WTC11 (cell line): Measurements from ENCODE around the gene BAZ2A. TPM values are rescaled to one million over a fixed set of nuclear protein-coding genes. Genes with fewer than 3 reads are reported as not detected.
A peak's percentile ranks its signal among the peaks of the same experiment; 100 is the strongest.

ENCODE experiments used
- ATAC-seq: fragments of 200-7000 bp; cut with Tn5 transposase; 2 replicates; pipeline ENCODE4 v1.10.0; 2021; ENCODE audit warnings: mild to moderate bottlenecking, moderate library complexity
- CTCF ChIA-PET: fragments of 300-600 bp; sonication (Branson Sonifier 250); formaldehyde crosslinking; loops from one replicate; lab custom pipeline; 2021; ENCODE audit warnings: antibody characterized with exemption; lab: Charles Lee
- POLR2A ChIA-PET: fragments of 350-600 bp; sonication (Branson Sonifier 250); formaldehyde crosslinking; loops from one replicate; lab custom pipeline; 2021; ENCODE audit warnings: antibody characterized with exemption; lab: Charles Lee
- DNase-seq: peaks from one replicate; pipeline ENCODE4 v3.0.0; 2021; ENCODE audit warnings: low spot score
- H3K27ac Mint-ChIP-seq: 2 replicates; pipeline ENCODE4 v1.8.0; 2021; ENCODE audit warnings: mixed read lengths
- H3K27me3 Mint-ChIP-seq: 2 replicates; pipeline ENCODE4 v1.8.0; 2021; ENCODE audit warnings: low read depth, mild to moderate bottlenecking, moderate library complexity, mixed read lengths
- H3K36me3 Mint-ChIP-seq: 2 replicates; pipeline ENCODE4 v1.8.0; 2021; ENCODE audit warnings: mixed read lengths
- H3K4me1 Mint-ChIP-seq: 2 replicates; pipeline ENCODE4 v1.8.0; 2022; ENCODE audit warnings: mixed read lengths
- H3K4me3 Mint-ChIP-seq: 2 replicates; pipeline ENCODE4 v1.8.0; 2021; ENCODE audit warnings: mild to moderate bottlenecking, moderate library complexity, mixed read lengths
- H3K9me3 Mint-ChIP-seq: 2 replicates; pipeline ENCODE4 v1.8.0; 2021; ENCODE audit warnings: mixed read lengths
- AR ChIP-seq: fragments of 250-450 bp; sonication (Bioruptor Pico); IDR thresholded peaks from 2 replicates; pipeline ENCODE4 v1.9.0; 2021; ENCODE audit warnings: mild to moderate bottlenecking
- ATF3 ChIP-seq: sonication (generic); formaldehyde crosslinking; conservative IDR thresholded peaks from 2 replicates; pipeline ENCODE4 v1.8.1; 2022; ENCODE audit warnings: mild to moderate bottlenecking, missing genetic modification reagents
- CDX4 ChIP-seq: fragments of 250-450 bp; sonication (Bioruptor Pico); IDR thresholded peaks from 2 replicates; pipeline ENCODE4 v1.9.0; 2021; ENCODE audit warnings: moderate library complexity, mild to moderate bottlenecking, inconsistent platforms, borderline replicate concordance
- E2F1 ChIP-seq: sonication (generic); formaldehyde crosslinking; IDR thresholded peaks from 2 replicates; pipeline ENCODE4 v1.8.0; 2022; ENCODE audit warnings: mild to moderate bottlenecking, missing genetic modification reagents
- ETV6 ChIP-seq: sonication (generic); formaldehyde crosslinking; IDR thresholded peaks from 2 replicates; pipeline ENCODE4 v1.8.1; 2022; ENCODE audit warnings: mild to moderate bottlenecking, missing genetic modification reagents
- FOXK1 ChIP-seq: sonication (generic); formaldehyde crosslinking; IDR thresholded peaks from 2 replicates; pipeline ENCODE4 v1.8.0; 2022; ENCODE audit warnings: mild to moderate bottlenecking, moderate library complexity, missing genetic modification reagents
- IRF1 ChIP-seq: sonication (generic); formaldehyde crosslinking; IDR thresholded peaks from 2 replicates; pipeline ENCODE4 v1.8.0; 2023; ENCODE audit warnings: missing genetic modification reagents
- JUN ChIP-seq: sonication (generic); formaldehyde crosslinking; IDR thresholded peaks from 2 replicates; pipeline ENCODE4 v1.8.0; 2023; ENCODE audit warnings: mild to moderate bottlenecking, missing genetic modification reagents
- KAT7 ChIP-seq: sonication (generic); formaldehyde crosslinking; IDR thresholded peaks from 2 replicates; pipeline ENCODE4 v1.8.1; 2023; ENCODE audit warnings: missing genetic modification reagents, mild to moderate bottlenecking, borderline replicate concordance
- MYBL2 ChIP-seq: sonication (generic); formaldehyde crosslinking; IDR thresholded peaks from 2 replicates; pipeline ENCODE4 v1.8.1; 2023; ENCODE audit warnings: mild to moderate bottlenecking, moderate library complexity, missing genetic modification reagents
- NR2C2 ChIP-seq: sonication (generic); formaldehyde crosslinking; IDR thresholded peaks from 2 replicates; pipeline ENCODE4 v1.8.0; 2022; ENCODE audit warnings: mild to moderate bottlenecking, missing genetic modification reagents
- PRDM15 ChIP-seq: sonication (generic); formaldehyde crosslinking; IDR thresholded peaks from 2 replicates; pipeline ENCODE4 v1.8.0; 2022; ENCODE audit warnings: missing genetic modification reagents
- PRRX2 ChIP-seq: fragments of 250-450 bp; sonication (Bioruptor Pico); IDR thresholded peaks from 2 replicates; pipeline ENCODE4 v1.8.0; 2021; ENCODE audit warnings: mild to moderate bottlenecking
- SMAD3 ChIP-seq: sonication (generic); formaldehyde crosslinking; IDR thresholded peaks from 2 replicates; pipeline ENCODE4 v1.8.0; 2022; ENCODE audit warnings: missing genetic modification reagents, mild to moderate bottlenecking, borderline replicate concordance
- SOX15 ChIP-seq: fragments of 250-450 bp; sonication (Bioruptor Pico); IDR thresholded peaks from 2 replicates; pipeline ENCODE4 v1.9.0; 2021; ENCODE audit warnings: mild to moderate bottlenecking
- STAT6 ChIP-seq: sonication (generic); formaldehyde crosslinking; conservative IDR thresholded peaks from 2 replicates; pipeline ENCODE4 v1.8.1; 2023; ENCODE audit warnings: mild to moderate bottlenecking, low read depth, missing genetic modification reagents, moderate library complexity
- USF1 ChIP-seq: sonication (generic); formaldehyde crosslinking; IDR thresholded peaks from 2 replicates; pipeline ENCODE4 v1.8.0; 2022; ENCODE audit warnings: mild to moderate bottlenecking, missing genetic modification reagents
- ZNF219 ChIP-seq: sonication (generic); formaldehyde crosslinking; IDR thresholded peaks from 2 replicates; pipeline ENCODE4 v1.8.0; 2023; ENCODE audit warnings: missing genetic modification reagents, mild to moderate bottlenecking, borderline replicate concordance
- ZNF263 ChIP-seq: sonication (generic); formaldehyde crosslinking; IDR thresholded peaks from 2 replicates; pipeline ENCODE4 v1.8.1; 2022; ENCODE audit warnings: low read depth, mild to moderate bottlenecking, moderate library complexity, missing genetic modification reagents
- ZNF671 ChIP-seq: fragments of 250-450 bp; sonication (Bioruptor Pico); IDR thresholded peaks from 2 replicates; pipeline ENCODE4 v1.8.0; 2021; ENCODE audit warnings: mild to moderate bottlenecking
- total RNA-seq: library from RNA; stranded (reverse); gene quantifications from 3 replicates; pipeline ENCODE4 v1.2.3, GENCODE V29; 2021

Gene BAZ2A
- total RNA-seq, 1 experiment from 2014 or later: 114 TPM

- CTCF ChIA-PET: no interaction called here
- TF ChIP-seq SOX15 (no peak), ATF3 (CRISPR knock-in tag) (no peak), E2F1 (no peak), PRRX2 (CRISPR knock-in tag) (no peak), USF1 (CRISPR knock-in tag) (no peak), MYBL2 (CRISPR knock-in tag) (no peak), JUN (CRISPR knock-in tag) (no peak), ZNF671 (CRISPR knock-in tag) (no peak), ZNF263 (CRISPR knock-in tag) (no peak), FOXK1 (CRISPR knock-in tag) (no peak), NR2C2 (CRISPR knock-in tag) (no peak), KAT7 (CRISPR knock-in tag) (no peak), SMAD3 (CRISPR knock-in tag) (no peak), CDX4 (CRISPR knock-in tag) (no peak)
- TF ChIP-seq, all 79 proteins: peak for 0
- H3K36me3 Mint-ChIP-seq: peaks cover 51% of the 10 kb centered on the region
- POLR2A ChIA-PET: no interaction called here
- H3K27me3 Mint-ChIP-seq: no peaks in the 10 kb centered on the region
- no peak overlapping the region for H3K4me3 Mint-ChIP-seq
- DNase-seq (no peak), ATAC-seq (no peak)
- H3K9me3 Mint-ChIP-seq: no peaks in the 10 kb centered on the region
- H3K27ac Mint-ChIP-seq: peak overlapping the region; percentile 40; the same call in 1 of the 2 replicates
- H3K4me1 Mint-ChIP-seq: no peaks in the 10 kb centered on the region
Measured at GRCh38 chr12:56616925-56617324, 13.2 kb downstream of the BAZ2A start.

- TF ChIP-seq MYBL2 (CRISPR knock-in tag) (no peak), ETV6 (CRISPR knock-in tag) (no peak), STAT6 (CRISPR knock-in tag) (no peak), PRDM15 (CRISPR knock-in tag) (no peak), ZNF219 (no peak), AR (CRISPR knock-in tag) (no peak), IRF1 (CRISPR knock-in tag) (no peak), ATF3 (CRISPR knock-in tag) (no peak), SMAD3 (CRISPR knock-in tag) (no peak), USF1 (CRISPR knock-in tag) (no peak)
- Mint-ChIP-seq H3K27me3 (no peaks in the 10 kb centered on the region), H3K4me1 (no peaks in the 10 kb centered on the region), H3K4me3 (no peak overlapping the region), H3K9me3 (no peaks in the 10 kb centered on the region), H3K27ac (no peak overlapping the region), H3K36me3 (peaks cover 58% of the 10 kb centered on the region)
- no peak for ATAC-seq
- ChIA-PET CTCF (interaction anchor here (2.6 kb wide), 1 partner anchor 20 kb away, joined by 17 read pairs; no protein-coding TSS in a partner anchor), POLR2A (no interaction called here)
- DNase-seq: no peak
Measured at GRCh38 chr12:56616244-56616643, 13.9 kb downstream of the BAZ2A start.
